ENCODE measurements around the gene DIP2A. TPM values are rescaled to one million over a fixed set of nuclear protein-coding genes. Genes with fewer than 3 reads are reported as not detected.

DIP2A gene
- total RNA-seq, 2 experiments from 2014 or later, result 61.2 to 66.1 TPM

DNA sequence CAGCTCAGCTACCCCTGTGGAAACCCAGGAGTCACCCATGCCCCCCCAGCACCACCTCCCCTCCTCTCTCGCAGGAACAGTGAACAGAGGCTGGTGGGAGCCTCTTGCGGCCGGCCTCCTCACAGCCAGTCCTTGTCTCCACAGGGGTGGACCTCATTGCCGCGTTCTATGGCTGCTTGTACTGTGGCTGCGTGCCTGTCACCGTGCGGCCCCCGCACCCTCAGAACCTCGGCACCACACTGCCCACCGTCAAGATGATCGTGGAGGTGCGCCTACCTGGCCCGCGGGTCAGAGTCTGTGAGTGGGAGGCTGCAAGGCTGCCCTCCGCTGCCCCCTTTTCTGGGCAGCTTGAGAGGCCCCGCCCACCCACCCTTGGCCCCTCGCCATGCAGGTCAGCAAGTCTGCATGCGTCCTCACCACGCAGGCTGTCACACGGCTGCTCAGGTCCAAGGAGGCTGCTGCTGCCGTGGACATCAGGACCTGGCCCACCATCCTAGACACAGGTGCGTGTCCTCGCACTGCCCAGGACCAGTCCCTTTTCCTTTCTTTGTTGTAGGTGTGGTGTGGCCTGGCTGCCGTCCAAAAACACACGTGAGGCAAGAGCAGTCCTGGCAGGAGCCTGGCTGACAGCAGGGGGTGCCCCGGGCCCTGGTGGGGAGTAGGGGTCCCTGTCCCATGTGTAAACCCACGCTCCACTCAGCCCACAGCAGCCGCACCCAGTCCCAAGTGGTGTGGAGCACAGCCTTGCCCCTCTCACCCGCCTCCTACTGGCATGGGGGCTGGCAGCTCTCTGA is 95.9 kb downstream of the DIP2A start:
- Mint-ChIP-seq H3K27me3 (no peaks in the 10 kb centered on the region), H3K4me3 (no peak overlapping the region), H3K4me1 (ENCODE audit: low read depth) (peaks cover 77% of the 10 kb centered on the region), H3K36me3 (ENCODE audit: low read depth) (peaks cover 71% of the 10 kb centered on the region), H3K27ac (peak overlapping the region; percentile 98), H3K9me3 (no peaks in the 10 kb centered on the region)
- CTCF ChIA-PET, result no interaction called here
- peaks cover 83% of the 10 kb centered on the region for H3K4me1 ChIP-seq (ENCODE audit: insufficient read depth, low read length)
- no peaks in the 10 kb centered on the region for H3K27me3 ChIP-seq (ENCODE audit: control insufficient read depth in 1 of 2, insufficient read depth in 2 of 2, low read length in 2 of 2)
- H3K36me3 ChIP-seq (ENCODE audit: insufficient read depth, low read length), result peaks cover 36% of the 10 kb centered on the region
- no peaks in the 10 kb centered on the region for H3K9me3 ChIP-seq (ENCODE audit: control insufficient read depth in 1 of 2, insufficient read depth in 1 of 2, low read length in 2 of 2)
- DNase-seq (peak in 2 of 14 experiments; percentile 5 to 18), ATAC-seq (ENCODE audit: poor library complexity) (no peak)
- peak overlapping the region in 1 of 2 donors; percentile 49 for H3K27ac ChIP-seq (ENCODE audit: low read depth in 1 of 2, low read length in 2 of 2)
- POLR2A ChIA-PET, result interaction anchor here (5.4 kb wide), 1 partner anchor 80 kb away, joined by 130 read pairs; the partner anchor contains the start of gene PRMT2
- intact Hi-C loops (cut with DNase I, micrococcal nuclease), result loop anchor here (5.0 kb wide), 2 partner anchors 52 to 97 kb away; partner anchors contain the start of gene DIP2A (in 1 of the 2)
- no peak for TF ChIP-seq CTCF (IDR thresholded peaks at IDR 0.05)
- no peak overlapping the region for H3K4me3 ChIP-seq (ENCODE audit: low read length)

DNA sequence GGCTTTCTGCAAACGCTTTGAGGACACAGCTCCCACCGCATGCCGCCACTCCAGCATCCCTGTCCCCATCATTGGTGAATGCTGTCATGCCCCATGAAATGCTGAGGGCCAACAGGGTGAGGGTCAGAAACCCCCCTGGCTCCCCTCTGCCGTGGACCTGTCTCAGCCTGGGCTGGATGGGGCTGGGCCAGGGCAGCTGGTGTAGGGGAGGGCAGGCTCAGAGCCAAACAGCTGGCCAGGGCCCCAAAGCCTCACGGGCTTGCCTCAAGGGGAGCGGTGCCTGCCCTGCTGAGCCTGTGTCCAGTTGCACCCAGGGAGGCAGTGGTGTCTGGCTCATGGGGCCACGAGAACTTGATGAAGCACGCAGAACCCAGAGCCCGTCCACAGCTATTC is 96.5 kb downstream of the DIP2A start:
- peak overlapping the region in 1 of 2 donors; percentile 49 for H3K27ac ChIP-seq (ENCODE audit: low read depth in 1 of 2, low read length in 2 of 2)
- no peak for TF ChIP-seq CTCF (IDR thresholded peaks at IDR 0.05)
- ATAC-seq (ENCODE audit: poor library complexity) (no peak), DNase-seq (peak in 1 of 14 experiments; percentile 6)
- no peak overlapping the region for H3K4me3 ChIP-seq (ENCODE audit: low read length)
- peaks cover 79% of the 10 kb centered on the region for H3K4me1 Mint-ChIP-seq (ENCODE audit: low read depth)
- no peak overlapping the region for H3K4me3 Mint-ChIP-seq
- H3K36me3 Mint-ChIP-seq (ENCODE audit: low read depth), result peaks cover 74% of the 10 kb centered on the region
- H3K9me3 ChIP-seq (ENCODE audit: control insufficient read depth in 1 of 2, insufficient read depth in 1 of 2, low read length in 2 of 2), result no peaks in the 10 kb centered on the region
- H3K36me3 ChIP-seq (ENCODE audit: insufficient read depth, low read length), result peaks cover 36% of the 10 kb centered on the region
- H3K27me3 Mint-ChIP-seq, result no peaks in the 10 kb centered on the region
- POLR2A ChIA-PET, result interaction anchor here (5.4 kb wide), 1 partner anchor 80 kb away, joined by 130 read pairs; the partner anchor contains the start of gene PRMT2
- peak overlapping the region; percentile 95 for H3K27ac Mint-ChIP-seq
- intact Hi-C loops (cut with DNase I, micrococcal nuclease), result no loop called here
- no peaks in the 10 kb centered on the region for H3K27me3 ChIP-seq (ENCODE audit: control insufficient read depth in 1 of 2, insufficient read depth in 2 of 2, low read length in 2 of 2)
- H3K9me3 Mint-ChIP-seq, result no peaks in the 10 kb centered on the region
- CTCF ChIA-PET, result no interaction called here
- peaks cover 83% of the 10 kb centered on the region for H3K4me1 ChIP-seq (ENCODE audit: insufficient read depth, low read length)

- TF ChIP-seq CTCF (IDR thresholded peaks at IDR 0.05), result no peak
- CTCF ChIA-PET, result no interaction called here
These were observed 97.0 kb downstream of the DIP2A start for GRCh38 chr21:46555678-46556077.

More at GRCh38 chr21:46555678-46556077, 97.0 kb downstream of the DIP2A start:
- no peak overlapping the region for H3K4me3 ChIP-seq (ENCODE audit: low read length)
- H3K27ac ChIP-seq (ENCODE audit: low read depth in 1 of 2, low read length in 2 of 2), result no peak overlapping the region
- DNase-seq (no peak), ATAC-seq (ENCODE audit: poor library complexity) (no peak)
- H3K27me3 ChIP-seq (ENCODE audit: control insufficient read depth in 1 of 2, insufficient read depth in 2 of 2, low read length in 2 of 2), result no peaks in the 10 kb centered on the region
- Mint-ChIP-seq H3K4me1 (ENCODE audit: low read depth) (peaks cover 79% of the 10 kb centered on the region), H3K9me3 (no peaks in the 10 kb centered on the region), H3K4me3 (no peak overlapping the region), H3K36me3 (ENCODE audit: low read depth) (peaks cover 73% of the 10 kb centered on the region), H3K27ac (peak overlapping the region; percentile 95), H3K27me3 (no peaks in the 10 kb centered on the region)
- peaks cover 83% of the 10 kb centered on the region for H3K4me1 ChIP-seq (ENCODE audit: insufficient read depth, low read length)
- intact Hi-C loops (cut with DNase I, micrococcal nuclease), result no loop called here
- H3K36me3 ChIP-seq (ENCODE audit: insufficient read depth, low read length), result peaks cover 38% of the 10 kb centered on the region
- H3K9me3 ChIP-seq (ENCODE audit: control insufficient read depth in 1 of 2, insufficient read depth in 1 of 2, low read length in 2 of 2), result no peaks in the 10 kb centered on the region
- POLR2A ChIA-PET, result interaction anchor here (8.0 kb wide), 1 partner anchor 80 kb away, joined by 114 read pairs; the partner anchor contains the start of gene PRMT2
